Mesodermal cell (in vitro differentiated cells): ENCODE measurements around the gene BCAS1.

Experiments
- H3K27ac ChIP-seq: 2 replicates; pipeline ENCODE4 v1.7.0; 2013; ENCODE audit warnings: mild to moderate bottlenecking, low read depth, low read length, moderate library complexity; ENCODE audit not compliant: severe bottlenecking
- H3K36me3 ChIP-seq: 2 replicates; pipeline ENCODE4 v1.7.1; 2013; ENCODE audit warnings: mild to moderate bottlenecking, low read length, moderate library complexity; ENCODE audit not compliant: control insufficient read depth, insufficient read depth
- H3K4me1 ChIP-seq: one replicate; pipeline ENCODE4 v1.7.1; 2013; ENCODE audit warnings: mild to moderate bottlenecking, low read length; ENCODE audit not compliant: insufficient read depth, control insufficient read depth, poor library complexity, severe bottlenecking
- H3K4me3 ChIP-seq: 2 replicates; pipeline ENCODE4 v1.7.0; 2013; ENCODE audit warnings: low read length, control low read depth, mild to moderate bottlenecking; ENCODE audit not compliant: insufficient read depth, poor library complexity, severe bottlenecking; ENCODE audit errors: extremely low read depth
- H3K9me3 ChIP-seq: 2 replicates; pipeline ENCODE4 v1.7.1; 2013; ENCODE audit warnings: mild to moderate bottlenecking, low read length, moderate library complexity; ENCODE audit not compliant: control insufficient read depth
- WGBS, 2 experiments: methylation state at CpG; one replicate each; pipeline ENCODE4 v1.1.5; 2013; ENCODE audit warnings: missing lambda C conversion rate in 2 of 2; ENCODE audit not compliant: insufficient coverage in 2 of 2; 5-methylcytosine and 5-hydroxymethylcytosine counted together

BCAS1 gene

DNA sequence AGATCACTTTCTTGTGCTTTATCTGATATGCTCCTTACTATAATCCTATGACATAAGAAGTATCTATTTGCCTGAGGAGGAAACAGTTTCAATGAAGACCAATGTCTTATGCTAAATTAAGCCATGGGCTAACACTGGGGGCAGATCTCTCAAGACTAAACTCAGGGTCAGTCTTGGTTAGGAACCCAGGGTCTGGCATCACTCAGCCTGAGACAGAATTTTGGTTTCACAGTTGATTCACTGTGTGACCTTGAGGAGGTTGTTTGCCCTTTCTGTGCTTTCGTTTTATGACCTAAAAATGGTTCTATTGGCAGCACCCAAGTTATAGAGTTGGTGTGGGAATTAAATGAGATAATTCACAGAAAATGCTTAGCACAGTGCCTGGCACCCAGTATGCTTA is 4.9 kb upstream of the BCAS1 start:
- Histone ChIP-seq H3K27ac (no peak overlapping the region), H3K4me1 (no peaks in the 10 kb centered on the region), H3K4me3 (no peak overlapping the region), H3K36me3 (no peaks in the 10 kb centered on the region), H3K9me3 (no peaks in the 10 kb centered on the region)
- WGBS, 2 experiments: 57 to 100% methylated on average over 1 of the region's 1 CpG

GRCh38 chr20:54074511-54074910 is 4.1 kb upstream of the BCAS1 start:
- peaks cover 5% of the 10 kb centered on the region for H3K4me1 ChIP-seq
- H3K27ac ChIP-seq: no peak overlapping the region
- no peaks in the 10 kb centered on the region for H3K9me3 ChIP-seq
- 94 to 96% methylated on average over 3 of the region's 4 CpGs for WGBS, 2 experiments
- H3K4me3 ChIP-seq: no peak overlapping the region
- no peaks in the 10 kb centered on the region for H3K36me3 ChIP-seq

GRCh38 chr20:54073288-54073687 is 2.9 kb upstream of the BCAS1 start:
- Histone ChIP-seq H3K9me3 (no peaks in the 10 kb centered on the region), H3K4me3 (no peak overlapping the region), H3K4me1 (peaks cover 9% of the 10 kb centered on the region), H3K27ac (no peak overlapping the region), H3K36me3 (no peaks in the 10 kb centered on the region)
- 83 to 85% methylated on average over 6 of the region's 10 CpGs for WGBS, 2 experiments

DNA sequence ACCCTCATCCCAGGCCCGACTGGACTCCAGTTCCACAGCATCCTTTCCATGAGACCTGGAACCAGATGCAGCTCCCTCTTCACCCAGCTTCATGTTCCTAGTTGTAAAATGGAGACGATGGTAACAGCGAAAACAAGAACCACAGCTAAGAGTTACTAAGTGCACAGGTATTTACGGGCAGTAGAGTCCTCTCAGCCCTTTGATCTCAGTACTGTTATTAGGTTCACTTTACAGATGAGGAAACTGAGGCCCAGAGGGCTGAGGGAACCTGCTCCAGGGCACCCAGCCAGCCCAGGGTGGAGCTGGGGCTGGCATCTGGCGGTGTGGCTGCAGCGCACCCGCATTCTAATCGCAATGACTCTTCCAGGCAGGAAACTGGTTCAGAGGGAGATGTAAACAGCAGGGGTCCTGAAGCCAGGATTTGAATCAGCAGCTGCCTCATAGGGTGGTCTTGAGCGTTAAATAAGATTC is 858 bp downstream of the BCAS1 start:
- 68 to 83% methylated on average over 6 to 9 of the region's 9 CpGs for WGBS, 2 experiments
- Histone ChIP-seq H3K36me3 (no peaks in the 10 kb centered on the region), H3K4me1 (peaks cover 9% of the 10 kb centered on the region), H3K27ac (no peak overlapping the region), H3K9me3 (no peaks in the 10 kb centered on the region), H3K4me3 (no peak overlapping the region)

DNA sequence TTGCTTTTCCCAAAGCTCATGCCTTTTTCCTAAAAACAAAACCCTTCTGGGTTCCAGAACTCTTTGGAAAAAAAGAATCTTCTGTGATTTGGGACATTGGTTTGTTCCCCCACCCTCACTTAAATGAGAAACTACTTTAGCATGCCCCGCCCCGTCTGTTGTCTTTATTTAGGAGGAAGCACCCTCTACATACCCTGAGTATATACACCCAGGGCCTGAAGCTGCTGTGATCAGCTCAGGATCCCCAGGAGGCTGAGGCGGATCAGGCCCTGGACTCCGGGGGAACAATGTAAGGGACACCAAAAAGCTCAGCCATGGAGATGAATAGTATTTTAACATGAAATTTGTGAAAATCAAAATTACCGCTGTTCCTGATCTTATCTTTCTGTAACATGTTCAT is 1.4 kb downstream of the BCAS1 start:
- Histone ChIP-seq H3K4me3 (no peak overlapping the region), H3K27ac (no peak overlapping the region), H3K4me1 (peaks cover 9% of the 10 kb centered on the region), H3K36me3 (no peaks in the 10 kb centered on the region), H3K9me3 (no peaks in the 10 kb centered on the region)
- 85 to 100% methylated on average over 3 of the region's 5 CpGs for WGBS, 2 experiments

DNA sequence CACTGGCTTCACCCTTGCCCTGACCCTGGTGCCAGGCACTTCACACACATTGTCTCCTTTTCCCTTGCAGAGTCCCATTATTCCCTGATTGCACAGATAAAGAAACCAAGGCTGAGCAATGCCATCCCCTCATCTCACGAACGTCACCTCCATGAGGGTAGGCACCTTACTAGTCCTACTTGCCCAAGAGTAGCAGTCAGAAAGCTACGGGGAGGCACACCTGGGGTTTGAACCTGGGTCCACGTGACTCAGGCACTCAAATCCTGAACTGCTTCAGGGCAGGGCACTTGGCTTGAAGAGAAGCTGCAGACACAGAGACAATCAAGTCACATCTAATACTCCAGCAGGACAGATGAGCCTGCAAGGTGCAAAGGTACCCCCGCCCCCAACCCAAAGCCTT is 1.9 kb downstream of the BCAS1 start:
- WGBS, 2 experiments: 75 to 84% methylated on average over 5 of the region's 5 CpGs
- no peak overlapping the region for H3K27ac ChIP-seq
- no peaks in the 10 kb centered on the region for H3K9me3 ChIP-seq
- H3K4me1 ChIP-seq: peaks cover 9% of the 10 kb centered on the region
- H3K36me3 ChIP-seq: no peaks in the 10 kb centered on the region
- H3K4me3 ChIP-seq: no peak overlapping the region

DNA sequence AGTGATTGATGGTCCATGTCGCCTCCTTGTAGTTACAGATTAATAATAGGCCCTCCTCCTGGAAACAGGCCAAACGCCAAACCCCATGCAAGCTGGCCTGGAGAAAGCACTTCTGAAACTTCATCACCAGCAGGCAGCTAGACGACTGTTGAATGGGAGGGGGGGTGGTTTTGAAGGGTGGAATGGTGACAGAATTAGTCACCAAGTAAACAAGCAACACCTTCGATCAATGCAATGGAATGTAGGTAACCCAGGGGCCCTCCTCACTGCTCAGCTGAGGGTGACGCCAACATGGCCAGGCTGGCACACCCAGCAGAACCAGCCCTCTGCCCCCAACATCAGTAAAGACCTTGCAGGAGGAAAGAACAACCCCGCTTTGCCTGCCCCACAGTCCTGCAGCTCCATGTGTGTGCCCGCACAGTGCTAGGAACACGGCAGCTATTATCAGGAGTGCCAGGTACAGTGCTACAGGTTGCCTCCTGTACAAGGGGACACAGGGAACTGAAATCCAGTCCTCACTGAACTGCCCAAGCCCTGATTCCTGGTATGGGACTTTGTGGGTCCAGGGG is 2.7 kb downstream of the BCAS1 start:
- H3K9me3 ChIP-seq: no peaks in the 10 kb centered on the region
- H3K36me3 ChIP-seq: no peaks in the 10 kb centered on the region
- H3K4me3 ChIP-seq: no peak overlapping the region
- peaks cover 9% of the 10 kb centered on the region for H3K4me1 ChIP-seq
- no peak overlapping the region for H3K27ac ChIP-seq
- 66 to 96% methylated on average over 3 to 6 of the region's 8 CpGs for WGBS, 2 experiments

DNA sequence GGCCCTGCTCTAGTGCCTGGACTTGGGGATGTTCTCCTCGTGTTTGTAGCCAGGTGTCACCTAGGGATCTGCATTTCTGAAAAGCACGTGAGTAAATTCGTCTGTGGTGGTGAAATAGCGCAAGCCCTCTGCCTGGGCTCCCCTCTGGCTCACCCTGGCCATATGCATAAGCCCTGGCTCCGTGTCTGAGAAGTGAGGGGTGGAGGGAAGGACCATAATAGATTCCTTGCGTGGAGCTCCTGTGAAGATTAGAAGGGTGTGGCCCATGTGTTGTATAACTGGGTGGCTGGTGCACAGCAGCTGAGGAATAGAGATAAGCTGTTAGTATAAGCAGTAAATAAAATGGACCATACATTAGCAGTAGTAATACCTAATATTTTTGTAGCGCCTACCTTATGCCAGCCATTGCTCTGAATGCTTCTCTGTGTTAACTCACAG is 4.8 kb downstream of the BCAS1 start:
- WGBS, 2 experiments: 64 to 86% methylated on average over 3 to 6 of the region's 7 CpGs

GRCh38 chr20:54064939-54065338 is 5.5 kb downstream of the BCAS1 start:
- H3K27ac ChIP-seq: no peak overlapping the region
- WGBS, 2 experiments: 83 to 97% methylated on average over 1 to 4 of the region's 7 CpGs
- peaks cover 8% of the 10 kb centered on the region for H3K4me1 ChIP-seq
- H3K9me3 ChIP-seq: no peaks in the 10 kb centered on the region
- no peaks in the 10 kb centered on the region for H3K36me3 ChIP-seq
- no peak overlapping the region for H3K4me3 ChIP-seq

More for the DNA sequence above, 4.8 kb downstream of the BCAS1 start:
- no peak overlapping the region for H3K27ac ChIP-seq
- H3K9me3 ChIP-seq: no peaks in the 10 kb centered on the region
- peaks cover 9% of the 10 kb centered on the region for H3K4me1 ChIP-seq
- H3K4me3 ChIP-seq: no peak overlapping the region
- no peaks in the 10 kb centered on the region for H3K36me3 ChIP-seq

DNA sequence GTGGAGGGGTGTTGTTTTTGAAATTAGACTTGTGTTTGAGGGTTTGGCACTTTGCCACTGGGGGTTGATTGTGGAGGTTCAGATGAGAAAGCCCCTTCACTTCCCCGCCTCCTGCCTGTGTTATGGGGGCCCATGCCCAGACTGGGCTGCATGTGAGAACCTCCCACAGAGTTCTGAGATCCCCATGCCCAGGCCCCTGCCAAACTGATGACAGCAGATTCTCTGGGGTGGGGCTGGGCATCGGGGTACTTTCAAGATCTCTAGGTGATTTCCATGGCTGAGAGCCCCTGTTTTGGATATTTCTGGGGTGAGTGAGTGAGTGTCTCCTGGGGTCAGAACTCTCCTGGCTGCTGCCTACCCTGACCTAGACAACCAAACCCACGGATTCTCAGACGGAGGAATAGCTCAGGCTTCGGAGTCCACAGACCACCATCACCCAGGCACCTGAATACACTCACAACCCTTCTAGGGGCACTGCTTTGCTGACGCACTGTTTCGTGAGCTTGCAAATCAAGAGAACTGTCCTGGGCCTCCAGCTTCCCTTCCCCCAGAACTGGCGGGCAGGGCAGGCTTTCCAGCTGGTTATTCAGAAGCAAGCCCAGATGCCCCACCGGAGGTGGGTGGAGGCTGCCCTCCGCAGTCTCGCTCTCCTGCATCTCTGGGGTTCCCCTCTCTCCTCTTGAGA is 6.3 kb downstream of the BCAS1 start:
- Histone ChIP-seq H3K4me1 (peaks cover under 1% of the 10 kb centered on the region), H3K9me3 (no peaks in the 10 kb centered on the region), H3K4me3 (no peak overlapping the region), H3K27ac (no peak overlapping the region), H3K36me3 (no peaks in the 10 kb centered on the region)
- 77 to 94% methylated on average over 4 to 10 of the region's 11 CpGs for WGBS, 2 experiments

DNA sequence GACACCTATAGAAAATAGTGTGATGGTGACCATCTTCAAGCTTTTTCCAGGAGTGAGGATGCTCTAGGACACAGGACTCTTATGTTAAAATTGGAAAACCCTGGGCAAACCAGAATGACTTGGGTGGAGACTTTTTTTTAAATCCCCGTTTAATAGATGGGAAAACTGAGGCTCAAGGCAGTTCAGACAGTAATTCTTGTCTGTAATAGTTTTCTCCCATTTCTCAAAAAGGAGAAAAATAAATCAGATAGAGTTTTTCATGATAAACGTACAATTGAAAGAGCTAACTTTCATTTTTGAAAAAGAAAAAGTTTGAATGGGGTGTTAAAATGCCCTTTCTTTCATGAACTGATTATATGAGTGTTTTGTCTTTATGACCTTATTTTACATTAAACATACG is 6.8 kb downstream of the BCAS1 start:
- no peaks in the 10 kb centered on the region for H3K36me3 ChIP-seq
- no peaks in the 10 kb centered on the region for H3K9me3 ChIP-seq
- no peak overlapping the region for H3K4me3 ChIP-seq
- 71 to 94% methylated on average over 1 to 2 of the region's 3 CpGs for WGBS, 2 experiments
- H3K27ac ChIP-seq: no peak overlapping the region
- H3K4me1 ChIP-seq: no peaks in the 10 kb centered on the region
